Upper lobe of left lung (tissue), 6 donors: ENCODE data around the gene PAQR5. TPM values are rescaled to one million over a fixed set of nuclear protein-coding genes. Genes with fewer than 3 reads are reported as not detected.

ENCODE experiments used
- ATAC-seq, 2 donors: fragments of 200-7000 bp; cut with Tn5 transposase; one replicate each; pipeline ENCODE4 v1.9.1; 2022; ENCODE audit warnings: mild to moderate bottlenecking in 2 of 2, moderate library complexity in 2 of 2; ENCODE audit not compliant: low FRiP score in 2 of 2
- DNase-seq, 2 donors: peaks; one replicate each; pipeline ENCODE4 v3.0.0-alpha.2; 2019 to 2020
- H3K27ac ChIP-seq, 4 donors: fragments of 200-600 bp; sonication (generic); one replicate each; pipeline ENCODE4 v1.5.1; 2016 to 2019
- H3K27me3 ChIP-seq, 4 donors: fragments of 200-600 bp; sonication (generic); one replicate each; pipeline ENCODE4 v1.5.1; 2017 to 2019
- H3K36me3 ChIP-seq, 4 donors: fragments of 200-600 bp; sonication (generic); one replicate each; pipeline ENCODE4 v1.5.1; 2016 to 2019
- H3K4me1 ChIP-seq, 4 donors: fragments of 200-600 bp; sonication (generic); one replicate each; pipeline ENCODE4 v1.5.1; 2018 to 2019
- H3K4me3 ChIP-seq, 4 donors: fragments of 200-600 bp; sonication (generic); one replicate each; pipeline ENCODE4 v1.5.1; 2017 to 2019; ENCODE audit warnings: mild to moderate bottlenecking in 2 of 4, moderate library complexity in 1 of 4
- H3K9me3 ChIP-seq, 4 donors: fragments of 200-600 bp; sonication (generic); one replicate each; pipeline ENCODE4 v1.5.1; 2018 to 2019
- EP300 ChIP-seq, 4 donors: sonication (generic); formaldehyde crosslinking; IDR thresholded peaks; one replicate each; pipeline ENCODE4 v1.5.1; 2017; ENCODE audit warnings: antibody characterized with exemption in 4 of 4, control low read depth in 2 of 4
- POLR2A ChIP-seq, 4 donors: fragments of 450-650 bp; IDR thresholded peaks; one replicate each; pipeline ENCODE4 v1.5.1; 2016 to 2017; ENCODE audit warnings: antibody characterized with exemption in 4 of 4, mild to moderate bottlenecking in 2 of 4
- POLR2AphosphoS5 ChIP-seq, 2 donors: sonication (generic); formaldehyde crosslinking; IDR thresholded peaks; one replicate each; pipeline ENCODE4 v1.5.1; 2017; ENCODE audit warnings: antibody characterized with exemption in 2 of 2
- WGBS, 2 donors: methylation state at CpG; one replicate each; pipeline ENCODE4 v1.1.5; 2017 to 2018; 5-methylcytosine and 5-hydroxymethylcytosine counted together
- total RNA-seq, 6 donors: library from RNA; depleted of rRNA in 4 of 6; stranded (reverse); fragments of >200 nt in 4 of 6; gene quantifications; one replicate each; pipeline versions ENCODE4 v1.1.0 to v1.2.1, GENCODE V29; 2016 to 2021
- TF ChIP-seq, protein P1 (sequence below), 6 experiments: fragments of 450-650 bp in 4 of 6; fragments of 200-600 bp in 2 of 6; sonication (generic) in 2 of 6; IDR thresholded peaks; one replicate each; pipeline ENCODE4 v1.5.1; 2016 to 2019; ENCODE audit warnings: antibody characterized with exemption in 6 of 6
- donor health status: DM: no; HTN: no; CAD: no; lungs with moderate emphysema.
- donor health status: DM: no; HTN: yes; CAD: no; lungs with severe emphysema.

Gene PAQR5
- total RNA-seq, 6 donors from 2014 or later, result 15.5 to 39.8 (median 26.5) TPM

DNA sequence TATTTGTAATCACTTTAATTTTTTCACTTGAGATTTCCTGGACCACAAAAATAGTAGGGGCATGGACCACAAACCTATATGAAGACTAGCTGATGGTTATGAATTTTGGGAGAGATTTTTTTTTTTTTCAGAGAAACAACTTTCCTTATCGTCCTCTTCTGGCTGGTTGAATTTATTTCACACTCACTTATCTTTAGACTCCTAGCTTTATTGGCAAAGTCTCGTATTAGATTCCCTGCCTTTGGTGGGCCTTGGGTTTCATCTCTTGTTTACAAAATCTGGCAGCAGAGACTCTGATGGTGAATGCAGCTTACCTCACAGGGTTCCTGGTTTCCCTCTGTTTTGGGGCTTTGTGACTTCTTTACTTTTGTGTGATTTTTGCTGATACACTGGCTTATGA, 70.9 kb downstream of the PAQR5 start:
- TF ChIP-seq POLR2A (IDR thresholded peaks at IDR 0.05) (no peak), POLR2AphosphoS5 (IDR thresholded peaks at IDR 0.05) (no peak), EP300 (IDR thresholded peaks at IDR 0.05) (no peak)
- TF ChIP-seq, protein P1, sequence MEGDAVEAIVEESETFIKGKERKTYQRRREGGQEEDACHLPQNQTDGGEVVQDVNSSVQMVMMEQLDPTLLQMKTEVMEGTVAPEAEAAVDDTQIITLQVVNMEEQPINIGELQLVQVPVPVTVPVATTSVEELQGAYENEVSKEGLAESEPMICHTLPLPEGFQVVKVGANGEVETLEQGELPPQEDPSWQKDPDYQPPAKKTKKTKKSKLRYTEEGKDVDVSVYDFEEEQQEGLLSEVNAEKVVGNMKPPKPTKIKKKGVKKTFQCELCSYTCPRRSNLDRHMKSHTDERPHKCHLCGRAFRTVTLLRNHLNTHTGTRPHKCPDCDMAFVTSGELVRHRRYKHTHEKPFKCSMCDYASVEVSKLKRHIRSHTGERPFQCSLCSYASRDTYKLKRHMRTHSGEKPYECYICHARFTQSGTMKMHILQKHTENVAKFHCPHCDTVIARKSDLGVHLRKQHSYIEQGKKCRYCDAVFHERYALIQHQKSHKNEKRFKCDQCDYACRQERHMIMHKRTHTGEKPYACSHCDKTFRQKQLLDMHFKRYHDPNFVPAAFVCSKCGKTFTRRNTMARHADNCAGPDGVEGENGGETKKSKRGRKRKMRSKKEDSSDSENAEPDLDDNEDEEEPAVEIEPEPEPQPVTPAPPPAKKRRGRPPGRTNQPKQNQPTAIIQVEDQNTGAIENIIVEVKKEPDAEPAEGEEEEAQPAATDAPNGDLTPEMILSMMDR (IDR thresholded peaks at IDR 0.05), result no peak
- no peaks in the 10 kb centered on the region for H3K4me1 ChIP-seq
- H3K9me3 ChIP-seq, result no peaks in the 10 kb centered on the region
- no peaks in the 10 kb centered on the region for H3K36me3 ChIP-seq
- ATAC-seq (no peak), DNase-seq (no peak)
- no peak overlapping the region for H3K27ac ChIP-seq
- WGBS, 2 donors, result 84% methylated on average over 2 of the region's 2 CpGs
- no peak overlapping the region for H3K4me3 ChIP-seq
- no peaks in the 10 kb centered on the region for H3K27me3 ChIP-seq

DNA sequence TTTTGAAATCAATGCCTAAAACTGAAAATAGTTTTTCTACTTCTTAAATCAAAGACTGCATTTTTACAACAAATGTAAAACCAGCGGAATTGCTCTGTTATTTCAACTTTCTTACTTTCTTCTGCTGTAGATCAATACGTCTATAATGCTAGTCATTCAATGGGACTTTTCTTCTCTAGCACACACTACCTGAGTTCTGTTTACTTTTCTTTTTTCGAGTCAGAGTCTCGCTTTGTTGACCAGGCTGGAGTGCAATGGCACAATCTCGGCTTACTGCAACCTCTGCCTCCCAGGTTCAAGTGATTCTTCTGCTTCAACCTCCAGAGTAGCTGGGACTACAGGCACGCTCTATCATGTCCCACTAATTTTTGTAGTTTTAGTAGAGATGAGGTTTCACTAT, 74.7 kb downstream of the PAQR5 start:
- Histone ChIP-seq H3K27ac (no peak overlapping the region), H3K4me1 (no peaks in the 10 kb centered on the region), H3K36me3 (no peaks in the 10 kb centered on the region), H3K9me3 (no peaks in the 10 kb centered on the region), H3K27me3 (no peaks in the 10 kb centered on the region), H3K4me3 (no peak overlapping the region)
- DNase-seq, result no peak
- WGBS, 2 donors, result 63 to 84% methylated on average over 6 of the region's 6 CpGs
- TF ChIP-seq, protein P1 (IDR thresholded peaks at IDR 0.05), result no peak
- TF ChIP-seq POLR2AphosphoS5 (IDR thresholded peaks at IDR 0.05), result no peak
- ATAC-seq, result no peak

DNA sequence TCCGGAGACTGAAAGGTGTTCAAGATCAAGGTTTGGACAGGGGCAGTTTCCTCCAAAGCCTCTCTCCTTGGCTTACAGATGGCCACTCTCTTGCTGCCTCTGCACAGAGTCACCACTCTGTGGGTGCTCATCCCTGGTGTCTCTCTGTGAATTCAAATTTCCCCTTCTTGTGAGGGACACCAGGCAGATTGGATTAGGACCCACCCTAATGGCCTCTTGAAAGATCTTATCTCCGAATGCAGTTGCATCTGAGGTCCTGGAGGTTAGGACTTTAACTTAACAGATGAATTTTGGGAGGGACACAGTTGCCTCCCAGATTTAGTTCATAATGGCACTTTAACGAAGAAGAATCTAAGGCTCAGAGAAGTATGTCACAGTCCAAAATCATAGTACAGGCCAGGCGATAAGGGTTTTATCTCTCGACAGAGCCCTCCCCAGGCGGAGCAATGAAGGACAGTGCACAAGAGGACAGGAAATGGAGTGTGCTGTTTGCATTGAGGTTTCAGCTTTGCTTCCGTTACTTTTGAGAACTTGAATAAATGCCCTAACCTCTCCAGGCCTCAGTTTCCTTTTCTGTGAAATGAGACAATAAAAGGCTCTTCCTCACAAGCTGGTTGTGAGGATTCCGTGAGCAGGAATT, 76.6 kb downstream of the PAQR5 start:
- TF ChIP-seq, protein P1 (IDR thresholded peaks at IDR 0.05), result no peak
- TF ChIP-seq EP300 (IDR thresholded peaks at IDR 0.05) (no peak), POLR2A (IDR thresholded peaks at IDR 0.05) (no peak), POLR2AphosphoS5 (IDR thresholded peaks at IDR 0.05) (no peak)
- no peak for ATAC-seq
- no peak for DNase-seq

DNA sequence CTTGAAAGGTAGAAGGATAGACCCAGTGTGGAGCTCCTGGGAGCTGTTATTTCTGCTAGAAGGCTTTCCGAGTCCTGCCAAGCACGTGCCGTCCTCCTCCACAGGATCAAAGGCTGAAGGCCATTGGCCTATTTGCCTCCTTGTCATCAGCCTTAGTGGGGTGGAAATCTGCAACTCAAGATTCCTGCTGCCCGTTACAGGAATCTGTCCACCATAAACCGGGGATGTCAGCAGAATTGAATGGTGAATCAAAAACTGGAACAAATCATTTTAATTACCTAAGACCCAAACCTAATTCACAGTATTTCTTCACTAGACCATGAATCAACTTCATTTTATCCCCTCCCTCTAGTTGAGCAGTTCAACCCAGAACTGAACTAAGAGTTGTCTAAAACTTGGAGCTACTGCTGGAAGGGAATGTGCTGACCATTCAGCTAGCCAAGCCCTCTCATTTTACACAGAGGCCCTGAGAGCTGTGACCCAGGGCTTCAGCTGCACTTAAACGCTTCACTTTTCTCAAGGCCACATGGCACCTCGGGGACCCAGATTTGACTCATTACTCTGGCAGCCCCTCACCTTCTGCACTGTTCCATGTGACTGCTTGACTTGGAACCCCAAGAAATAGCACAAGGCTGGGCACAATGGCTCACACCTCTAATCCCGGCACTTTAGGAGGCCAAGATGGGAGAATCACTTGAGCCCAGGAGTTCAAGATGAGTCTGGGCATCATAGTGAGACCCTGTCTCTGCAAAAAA, 78.7 kb downstream of the PAQR5 start:
- Histone ChIP-seq H3K4me1 (no peaks in the 10 kb centered on the region), H3K27me3 (no peaks in the 10 kb centered on the region), H3K9me3 (no peaks in the 10 kb centered on the region), H3K4me3 (no peak overlapping the region), H3K36me3 (no peaks in the 10 kb centered on the region), H3K27ac (no peak overlapping the region)
- no peak for DNase-seq
- 90 to 96% methylated on average over 8 of the region's 8 CpGs for WGBS, 2 donors
- ATAC-seq, result no peak
- TF ChIP-seq, protein P1 (IDR thresholded peaks at IDR 0.05), result no peak
- TF ChIP-seq EP300 (IDR thresholded peaks at IDR 0.05) (no peak), POLR2A (IDR thresholded peaks at IDR 0.05) (no peak), POLR2AphosphoS5 (IDR thresholded peaks at IDR 0.05) (no peak)

More for the DNA sequence above, 76.6 kb downstream of the PAQR5 start:
- Histone ChIP-seq H3K4me3 (no peak overlapping the region), H3K4me1 (no peaks in the 10 kb centered on the region), H3K27ac (no peak overlapping the region), H3K36me3 (no peaks in the 10 kb centered on the region), H3K9me3 (no peaks in the 10 kb centered on the region), H3K27me3 (no peaks in the 10 kb centered on the region)
- 78 to 84% methylated on average over 8 of the region's 8 CpGs for WGBS, 2 donors
